ENCODE results near the gene PTPRG.

DNA sequence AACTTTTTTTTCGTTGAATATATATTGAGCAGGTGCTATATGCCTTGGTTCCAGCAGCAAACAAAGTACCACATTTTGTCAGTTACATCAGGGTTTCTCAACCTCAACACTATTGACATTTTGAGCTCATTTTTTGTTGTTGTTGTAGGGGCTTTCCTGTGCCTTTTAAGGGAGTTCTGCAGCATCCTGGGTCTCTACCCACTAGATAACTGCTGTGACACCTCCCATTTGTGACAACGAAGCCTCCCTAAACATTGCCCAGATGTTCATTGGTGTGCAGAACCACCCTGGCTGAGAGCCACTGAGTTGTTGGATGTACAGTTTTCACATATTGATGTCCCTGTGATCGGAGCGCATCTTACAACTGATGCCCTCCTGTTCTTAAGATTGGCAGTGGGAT lies 382.6 kb downstream of the PTPRG start:
- TF ChIP-seq, protein P1, sequence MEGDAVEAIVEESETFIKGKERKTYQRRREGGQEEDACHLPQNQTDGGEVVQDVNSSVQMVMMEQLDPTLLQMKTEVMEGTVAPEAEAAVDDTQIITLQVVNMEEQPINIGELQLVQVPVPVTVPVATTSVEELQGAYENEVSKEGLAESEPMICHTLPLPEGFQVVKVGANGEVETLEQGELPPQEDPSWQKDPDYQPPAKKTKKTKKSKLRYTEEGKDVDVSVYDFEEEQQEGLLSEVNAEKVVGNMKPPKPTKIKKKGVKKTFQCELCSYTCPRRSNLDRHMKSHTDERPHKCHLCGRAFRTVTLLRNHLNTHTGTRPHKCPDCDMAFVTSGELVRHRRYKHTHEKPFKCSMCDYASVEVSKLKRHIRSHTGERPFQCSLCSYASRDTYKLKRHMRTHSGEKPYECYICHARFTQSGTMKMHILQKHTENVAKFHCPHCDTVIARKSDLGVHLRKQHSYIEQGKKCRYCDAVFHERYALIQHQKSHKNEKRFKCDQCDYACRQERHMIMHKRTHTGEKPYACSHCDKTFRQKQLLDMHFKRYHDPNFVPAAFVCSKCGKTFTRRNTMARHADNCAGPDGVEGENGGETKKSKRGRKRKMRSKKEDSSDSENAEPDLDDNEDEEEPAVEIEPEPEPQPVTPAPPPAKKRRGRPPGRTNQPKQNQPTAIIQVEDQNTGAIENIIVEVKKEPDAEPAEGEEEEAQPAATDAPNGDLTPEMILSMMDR (IDR thresholded peaks at IDR 0.05), result no peak
- TF ChIP-seq POLR2A (IDR thresholded peaks at IDR 0.05), result no peak
